GM10248 (cell line): ENCODE measurements around the gene KRTAP5-11.
"Not testable (repeated sequence)": the region's sequence is repeated elsewhere in the genome, so short reads cannot be mapped to it uniquely, and the experiment has no call there.

Experiments used
- CTCF ChIA-PET: fragments of 300-600 bp; sonication (Branson Sonifier 250); formaldehyde crosslinking; extraction: SDS; loops from one replicate; lab custom pipeline; 2021; ENCODE audit warnings: antibody characterized with exemption; lab: Yijun Ruan, JAX
- POLR2A ChIA-PET: fragments of 350-650 bp; sonication (Branson Sonifier 250); formaldehyde crosslinking; extraction: SDS; loops from one replicate; lab custom pipeline; 2020; ENCODE audit warnings: antibody characterized with exemption; lab: Yijun Ruan, JAX
- DNase-seq: peaks from one replicate; pipeline ENCODE4 v3.0.0; 2012; ENCODE audit errors: extremely low spot score
- CTCF ChIP-seq: IDR thresholded peaks from 2 replicates; pipeline ENCODE4 v1.5.1; 2012; ENCODE audit warnings: mild to moderate bottlenecking, low read depth; ENCODE audit errors: extremely low read depth, missing control alignments, control extremely low read depth

Gene KRTAP5-11

DNA sequence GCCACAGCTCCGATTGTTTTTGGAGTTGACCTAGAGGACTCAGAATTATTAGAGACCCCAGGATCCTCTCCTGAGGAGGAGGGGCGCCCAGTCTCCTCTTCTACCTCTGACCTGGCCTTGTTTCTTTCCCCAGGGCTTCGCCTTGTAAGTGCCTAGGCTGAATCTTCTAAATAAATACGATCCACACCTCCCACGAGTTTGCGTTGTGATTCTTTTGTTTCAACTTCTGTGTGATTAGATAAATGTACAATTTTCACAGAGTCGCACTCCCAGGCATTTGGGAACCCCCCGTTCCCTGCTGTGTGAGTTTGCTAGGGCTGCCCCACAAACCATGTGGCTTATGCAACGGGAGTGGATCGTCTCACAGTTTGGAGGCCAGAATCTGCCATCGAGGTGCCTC is 43.7 kb downstream of the KRTAP5-11 start:
- ChIA-PET POLR2A (no interaction called here), CTCF (interaction anchor here (1.0 kb wide), 1 partner anchor 34 kb away, joined by 3 read pairs; no protein-coding TSS in a partner anchor)
- DNase-seq: no peak
- TF ChIP-seq CTCF: no peak

GRCh38 chr11:71538666-71538990 is 44.0 kb downstream of the KRTAP5-11 start:
- TF ChIP-seq CTCF: no peak
- DNase-seq: no peak
- ChIA-PET POLR2A (no interaction called here), CTCF (interaction anchor here (1.0 kb wide), 1 partner anchor 33 kb away, joined by 3 read pairs; no protein-coding TSS in a partner anchor)

- DNase-seq, POLR2A ChIA-PET: not testable (repeated sequence)
- CTCF ChIA-PET: interaction anchor here (1.0 kb wide), 1 partner anchor 33 kb away, joined by 3 read pairs; no protein-coding TSS in a partner anchor
Measured at GRCh38 chr11:71537977-71538665, 44.6 kb downstream of the KRTAP5-11 start, which contains the start of gene KRTAP5-8. Gene KRTAP5-8, plus strand, starts transcription at chr11:71538025. Its CDS starts 31 bp downstream, at chr11:71538056.

- no peak for TF ChIP-seq CTCF
- no peak for DNase-seq
- ChIA-PET POLR2A (no interaction called here), CTCF (no interaction called here)
Measured at GRCh38 chr11:71537537-71537936, 45.1 kb downstream of the KRTAP5-11 start.

- TF ChIP-seq CTCF: no peak
- no peak for DNase-seq
- ChIA-PET CTCF (no interaction called here), POLR2A (no interaction called here)
Measured at GRCh38 chr11:71535825-71536224, 46.9 kb downstream of the KRTAP5-11 start.

DNA sequence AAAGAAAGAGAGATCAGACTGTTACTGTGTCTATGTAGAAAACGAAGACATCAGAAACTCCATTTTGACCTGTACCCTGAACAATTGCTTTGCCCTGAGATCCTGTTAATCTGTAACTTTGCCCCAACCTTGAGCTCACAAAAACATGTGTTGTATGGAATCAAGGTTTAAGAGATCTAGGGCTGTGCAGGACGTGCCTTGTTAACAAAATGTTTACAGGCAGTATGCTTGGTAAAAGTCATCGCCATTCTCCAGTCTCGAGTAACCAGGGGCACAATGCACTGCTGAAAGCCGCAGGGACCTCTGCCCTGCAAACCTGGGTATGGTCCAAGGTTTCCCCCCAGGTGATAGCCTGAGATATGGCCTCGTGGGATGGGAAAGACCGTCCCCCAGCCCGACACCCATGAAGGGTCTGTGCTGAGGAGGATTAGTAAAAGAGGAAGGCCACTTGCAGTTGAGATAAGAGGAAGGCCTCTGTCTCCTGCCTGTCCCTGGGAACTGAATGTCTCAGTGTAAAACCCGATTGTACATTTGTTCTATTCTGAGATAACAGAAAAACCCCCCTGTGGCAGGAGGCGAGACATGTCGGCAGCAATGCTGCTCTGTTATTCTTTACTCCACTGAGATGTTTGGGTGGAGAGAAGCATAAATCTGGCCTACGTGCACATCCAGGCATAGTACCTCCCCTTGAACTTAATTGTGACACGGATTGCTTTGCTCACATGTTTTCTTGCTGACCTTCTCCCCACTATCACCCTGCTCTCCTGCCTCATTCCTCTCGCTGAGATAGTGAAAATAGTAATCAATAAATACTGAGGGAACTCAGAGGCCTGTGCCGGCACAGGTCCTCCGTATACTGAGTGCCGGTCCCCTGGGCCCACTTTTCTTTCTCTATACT is 47.7 kb downstream of the KRTAP5-11 start:
- DNase-seq, POLR2A ChIA-PET, CTCF ChIA-PET: not testable (repeated sequence)

DNA sequence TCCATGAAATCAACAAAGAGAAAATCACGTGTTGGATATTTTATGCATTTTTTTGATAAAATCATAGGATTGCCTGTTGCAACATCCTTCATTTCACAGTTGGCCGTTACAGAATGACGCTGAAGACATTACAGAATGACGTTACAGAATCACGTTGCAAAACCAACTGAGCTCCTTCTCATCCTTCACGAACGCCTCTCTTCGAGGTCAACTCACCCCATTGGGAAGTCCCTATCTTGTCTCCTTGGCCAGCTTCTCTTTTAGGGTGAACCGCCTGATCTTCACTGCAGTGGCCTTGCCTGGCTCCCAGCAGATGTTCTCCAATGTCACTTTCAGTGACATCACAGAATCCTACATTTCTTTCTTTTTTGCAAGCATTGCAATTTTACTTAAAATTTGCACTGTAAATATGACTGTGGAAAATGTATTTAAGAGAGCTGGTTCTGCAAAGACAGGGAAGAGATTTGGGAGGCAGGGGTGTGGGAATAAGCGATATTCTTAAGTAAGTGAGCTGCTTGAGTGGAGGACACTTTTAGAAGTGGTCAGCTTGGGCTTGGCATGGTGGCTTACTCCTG is 50.6 kb downstream of the KRTAP5-11 start:
- ChIA-PET POLR2A (no interaction called here), CTCF (no interaction called here)
- no peak for TF ChIP-seq CTCF
- DNase-seq: no peak
